Measurements from ENCODE around the gene MYH3.

GRCh38 chr17:10681866-10682446 lies 24.8 kb upstream of the MYH3 start:
- no peak for TF ChIP-seq POLR2A (IDR thresholded peaks at IDR 0.05; ENCODE audit: extremely low read depth, insufficient read length)
- no peak for TF ChIP-seq CTCF (IDR thresholded peaks at IDR 0.05; ENCODE audit: low read depth, low read length)
